GM18870 (cell line): ENCODE data around the gene PDE9A.

Experiments used
- ATAC-seq: cut with Tn5 transposase; IDR thresholded peaks from one replicate; pipeline ENCODE4 v1.9.1; 2021; ENCODE audit warnings: moderate library complexity; ENCODE audit not compliant: unreplicated experiment

PDE9A gene

DNA sequence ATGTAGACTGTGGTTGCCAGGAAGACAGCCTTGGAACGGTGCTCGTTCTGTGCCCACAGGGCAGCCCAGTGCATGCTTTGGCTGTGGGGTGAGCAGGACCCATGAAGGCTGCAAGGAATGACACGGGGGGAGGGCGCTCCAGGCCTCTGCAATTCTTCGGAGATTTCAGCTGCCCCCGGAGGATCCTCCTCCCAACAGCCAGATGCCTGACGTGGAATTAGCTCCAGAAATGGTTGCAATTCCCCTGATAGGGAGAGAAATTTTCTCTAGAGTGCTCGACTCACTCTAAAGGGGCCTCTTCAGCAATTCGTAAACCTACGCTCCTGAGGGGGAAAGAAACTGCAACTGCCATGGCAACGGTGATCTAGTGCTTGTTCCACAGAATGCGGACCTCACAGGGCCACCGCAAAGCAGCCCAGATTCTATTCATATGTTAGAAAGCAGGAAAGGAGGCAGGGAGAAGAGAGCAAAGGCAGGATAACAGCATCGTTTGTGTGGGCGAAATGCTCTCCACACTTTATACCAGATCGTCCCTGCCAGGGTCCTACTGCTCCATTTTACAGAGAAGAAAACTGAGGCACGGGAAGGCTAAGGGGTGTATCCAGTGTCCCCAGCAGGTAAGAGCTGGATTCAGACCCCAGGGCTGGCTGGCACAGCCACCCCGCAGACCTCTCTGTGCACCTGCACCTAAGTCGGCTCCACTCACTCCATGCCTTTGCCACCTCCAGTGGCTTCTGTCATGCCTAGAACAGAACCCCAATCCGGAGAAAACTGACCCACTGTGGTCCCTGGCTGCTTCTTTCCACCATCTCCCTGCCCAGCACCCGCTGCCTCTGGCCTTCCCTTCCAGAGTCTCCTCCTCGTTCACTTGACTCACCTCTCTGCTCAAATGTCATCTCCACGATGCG lies 11.9 kb upstream of the PDE9A start:
- no peak for ATAC-seq

- no peak for ATAC-seq
Measured at GRCh38 chr21:42642219-42642745, 11.1 kb upstream of the PDE9A start.

GRCh38 chr21:42644223-42645208 lies 8.9 kb upstream of the PDE9A start:
- no peak for ATAC-seq

DNA sequence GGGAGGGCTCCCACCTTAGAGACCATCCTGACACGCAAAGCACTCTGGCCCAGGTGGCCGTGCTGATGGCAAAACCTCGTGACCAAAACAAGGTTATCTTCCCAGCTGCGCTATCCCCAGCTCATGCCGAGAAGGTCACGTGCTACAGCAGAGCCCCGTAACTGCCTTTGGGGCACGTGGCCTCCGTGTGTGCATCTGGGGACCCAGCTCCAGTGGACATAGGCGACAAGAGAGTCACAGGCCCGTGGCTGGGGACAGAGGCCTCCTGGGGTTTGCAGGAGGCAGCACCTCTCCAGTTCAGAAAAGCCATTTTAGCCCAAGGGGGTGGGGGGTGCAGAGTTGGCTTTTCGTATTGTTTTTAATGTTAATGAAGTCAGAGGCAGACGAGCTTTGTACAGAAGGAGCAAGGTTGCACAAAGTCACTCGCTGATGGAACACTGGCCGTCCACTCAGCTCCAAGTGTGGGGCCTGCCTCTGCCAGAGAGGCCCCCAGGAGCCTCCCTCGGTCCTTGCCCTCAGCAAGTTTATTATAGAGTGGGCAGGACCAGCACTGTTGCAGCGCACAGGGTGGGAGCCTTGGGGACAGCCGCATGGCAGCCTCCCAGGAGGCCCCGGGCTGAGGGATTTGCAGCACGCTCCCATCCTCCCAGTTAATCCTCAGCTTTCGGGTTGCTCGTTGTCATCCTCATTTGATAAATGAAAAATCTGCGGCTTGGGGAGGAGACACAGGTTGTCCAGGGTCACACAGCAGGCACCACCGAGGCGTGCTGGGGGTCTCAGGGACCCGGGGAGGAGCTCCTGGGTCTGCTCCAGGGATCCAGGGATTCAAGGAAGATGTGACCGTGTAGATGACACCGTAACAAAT lies 8.0 kb upstream of the PDE9A start:
- no peak for ATAC-seq

DNA sequence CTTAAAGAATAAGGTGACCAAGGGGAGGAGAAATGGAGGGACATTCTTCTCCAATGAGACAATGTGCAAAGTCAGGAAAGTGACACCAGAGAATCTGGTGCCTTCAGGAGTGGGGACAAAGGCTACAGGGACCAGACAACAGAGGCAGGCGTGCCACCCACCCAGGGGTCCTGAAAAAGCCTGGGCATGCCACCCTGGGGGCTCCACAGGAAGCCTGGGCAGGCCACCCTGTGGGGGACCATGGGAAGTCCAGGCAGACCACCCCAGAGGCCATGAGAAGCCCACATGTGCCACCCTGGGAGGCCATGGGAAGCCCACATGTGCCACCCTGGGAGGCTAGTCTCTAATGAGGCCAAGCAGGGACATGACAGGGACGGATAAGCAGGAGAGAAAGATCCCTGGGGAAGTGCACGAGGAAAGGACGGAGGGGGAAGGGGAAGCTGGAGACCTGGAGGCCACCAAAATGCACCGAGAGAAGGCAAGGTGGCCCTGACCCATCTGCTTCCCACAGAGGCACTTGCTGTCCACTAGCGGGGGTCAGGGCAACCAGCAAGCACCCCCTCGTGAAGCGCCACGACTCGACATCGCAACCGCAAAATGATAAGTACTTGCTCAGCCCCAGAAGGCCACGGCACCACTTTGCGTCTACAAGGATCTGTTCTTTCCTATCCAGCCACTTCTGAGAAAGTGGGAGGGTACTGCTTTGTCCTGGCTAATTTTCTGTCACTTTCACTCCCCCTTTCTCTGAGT lies 7.2 kb upstream of the PDE9A start:
- no peak for ATAC-seq

GRCh38 chr21:42646836-42647235 lies 6.6 kb upstream of the PDE9A start:
- ATAC-seq: no peak

- ATAC-seq: no peak
Measured at GRCh38 chr21:42648606-42649005, 4.8 kb upstream of the PDE9A start.

GRCh38 chr21:42649122-42650032 lies 4.0 kb upstream of the PDE9A start:
- ATAC-seq: no peak

DNA sequence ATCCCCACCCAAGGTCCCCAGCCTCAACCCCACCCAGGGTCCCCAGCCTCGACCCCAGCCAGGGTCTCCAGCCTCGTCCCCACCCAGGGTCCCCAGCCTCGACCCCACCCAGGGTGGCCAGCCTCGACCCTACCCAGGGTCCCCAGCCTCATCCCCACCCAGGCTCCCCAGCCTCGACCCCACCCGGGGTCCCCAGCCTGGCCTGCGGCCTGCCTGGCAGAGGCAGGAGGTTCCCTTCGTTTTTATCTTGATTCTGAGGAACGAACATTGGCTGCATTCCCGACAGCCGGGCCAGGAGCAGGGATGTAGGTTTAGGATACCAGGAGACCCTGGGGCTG lies 3.4 kb upstream of the PDE9A start:
- ATAC-seq: no peak

DNA sequence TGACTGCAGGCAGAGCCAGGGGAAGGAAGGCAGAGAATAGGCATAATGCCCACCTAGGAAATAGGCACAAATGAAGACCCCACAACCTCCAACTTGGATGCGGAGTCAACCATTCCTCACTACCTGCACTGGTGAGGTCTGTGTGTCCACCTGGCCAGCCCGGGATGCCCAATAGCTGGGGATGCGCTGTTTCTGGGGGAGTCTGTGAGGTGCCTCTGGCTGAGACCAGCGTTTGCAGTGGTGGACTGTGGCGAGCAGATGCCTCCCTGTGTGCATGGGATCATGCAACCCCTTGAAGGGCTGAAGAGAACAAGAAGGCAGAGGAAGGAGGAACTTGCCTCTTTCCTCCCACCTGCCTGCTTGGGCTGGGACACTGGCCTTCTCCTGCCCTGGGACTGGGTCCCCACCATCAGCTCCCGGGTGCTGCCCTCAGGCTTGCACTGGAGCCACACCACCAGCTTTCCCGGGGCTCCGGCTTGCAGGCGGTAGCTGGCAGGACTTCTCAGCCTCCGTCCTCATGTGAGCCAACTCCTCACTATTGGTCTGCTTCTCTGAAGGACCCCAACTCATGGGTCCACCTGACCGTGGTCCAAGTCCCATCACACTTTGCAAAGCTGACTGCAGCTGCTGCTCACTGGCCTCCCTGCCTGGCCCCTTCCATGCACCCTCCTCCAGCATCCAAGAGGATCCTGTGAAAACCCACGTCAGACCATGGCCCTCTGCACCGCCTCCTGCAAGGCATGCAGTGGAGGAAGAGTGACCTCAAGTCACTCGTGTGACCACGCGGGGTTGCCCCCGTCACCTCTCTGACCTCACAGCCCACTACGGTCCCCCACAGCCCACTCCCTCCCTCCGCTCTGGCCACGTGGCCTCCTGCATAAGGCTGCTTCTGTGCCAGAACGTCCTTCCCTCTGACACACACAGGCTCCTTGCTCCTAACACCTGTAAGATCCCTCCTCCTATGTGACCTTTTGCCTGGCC lies 2.7 kb upstream of the PDE9A start:
- no peak for ATAC-seq

- ATAC-seq: no peak
Measured at GRCh38 chr21:42651515-42652401, 1.7 kb upstream of the PDE9A start.

DNA sequence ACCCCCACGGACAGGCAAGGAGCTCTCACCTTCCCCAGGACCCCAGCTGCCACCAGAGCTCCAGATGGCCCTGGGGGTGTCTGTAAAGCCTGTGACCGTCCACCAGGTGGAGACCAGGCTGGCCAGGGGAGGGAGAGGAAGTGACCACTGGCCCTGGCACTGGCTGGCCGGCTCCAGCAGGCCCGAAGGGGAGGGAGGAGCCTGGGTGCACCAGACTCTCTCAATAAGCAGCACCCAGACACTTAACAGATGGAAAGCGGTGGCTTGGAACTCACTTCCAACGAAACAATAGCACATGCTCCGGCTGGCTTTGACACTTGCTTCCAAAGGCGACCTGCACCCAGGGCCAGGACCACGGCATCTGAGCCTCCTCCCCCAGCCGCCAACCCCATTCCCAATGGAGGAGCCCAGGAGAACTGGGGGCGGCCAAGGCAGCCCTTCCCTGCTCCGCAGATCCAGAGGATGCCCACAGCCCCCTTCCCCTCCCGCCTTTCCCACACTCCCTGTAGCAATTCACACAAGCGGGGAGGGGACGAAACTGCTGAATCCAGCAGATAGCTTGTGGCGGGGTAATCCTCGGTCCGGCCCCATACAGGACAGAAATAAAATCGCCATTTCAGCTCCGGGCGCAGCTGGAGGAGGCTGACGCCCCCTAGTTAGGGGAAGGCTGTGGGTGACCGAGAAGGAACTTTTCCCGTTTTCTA lies 742 bp upstream of the PDE9A start:
- no peak for ATAC-seq

GRCh38 chr21:42654179-42654912 lies 925 bp downstream of the PDE9A start:
- ATAC-seq: no peak

DNA sequence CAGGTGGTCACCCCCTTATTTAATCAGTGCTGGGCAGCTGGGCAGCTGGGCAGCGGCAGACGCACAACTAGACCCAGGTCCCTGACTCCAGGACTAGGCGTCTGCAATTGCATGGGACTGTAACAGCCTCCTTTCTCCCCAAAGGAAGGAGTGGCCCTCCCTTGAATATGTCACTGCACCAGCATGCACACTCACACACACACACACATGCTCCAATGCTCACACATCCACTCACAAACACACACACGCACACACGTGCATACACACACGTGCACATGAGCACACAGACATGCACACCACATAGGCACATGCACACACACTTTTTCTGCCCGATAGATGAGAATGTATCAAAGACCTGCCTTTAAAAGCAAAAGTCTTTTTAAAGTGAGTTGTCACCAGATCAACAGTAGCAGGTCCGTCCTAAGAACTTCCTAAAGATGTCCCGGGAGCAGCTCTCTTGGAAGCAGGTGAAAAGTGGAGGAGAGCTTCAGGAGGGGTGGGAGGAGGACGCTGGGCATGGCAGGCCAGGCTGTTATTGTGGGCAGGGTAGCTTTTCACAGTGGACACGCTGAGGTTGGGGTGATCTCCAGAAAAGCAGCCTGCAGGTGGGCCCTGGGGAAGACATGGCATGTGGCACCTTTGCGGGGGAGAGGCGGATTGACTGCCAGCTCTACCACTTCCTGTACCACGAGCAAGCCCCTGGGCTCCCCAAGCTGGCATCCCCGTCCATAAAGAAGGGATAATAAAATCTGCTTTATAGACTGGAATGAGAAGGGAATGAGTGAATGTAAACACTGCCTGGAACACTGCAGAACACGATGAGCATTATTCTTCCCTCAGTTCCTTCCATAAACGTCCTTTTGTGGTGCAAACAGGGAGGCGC lies 1.7 kb downstream of the PDE9A start:
- no peak for ATAC-seq
